HepG2 (cell line): ENCODE results near the gene SV2A. TPM values are rescaled to one million over a fixed set of nuclear protein-coding genes. Genes with fewer than 3 reads are reported as not detected.

Experiments used
- AKNA ChIP-seq: sonication (generic); formaldehyde crosslinking; IDR thresholded peaks from 2 replicates; pipeline ENCODE4 v1.4.0; 2020; ENCODE audit warnings: missing genetic modification reagents, borderline replicate concordance
- BCL6 ChIP-seq: IDR thresholded peaks from 2 replicates; pipeline ENCODE4 v1.6.1; 2016; ENCODE audit warnings: missing genetic modification reagents, missing compliant biosample characterization
- FOXK1 ChIP-seq: sonication (generic); formaldehyde crosslinking; IDR thresholded peaks from 2 replicates; pipeline ENCODE4 v1.4.0; 2020; ENCODE audit warnings: low read depth, missing genetic modification reagents, borderline replicate concordance
- HMGA1 ChIP-seq: sonication (generic); formaldehyde crosslinking; conservative IDR thresholded peaks from 2 replicates; pipeline ENCODE4 v1.4.0; 2020; ENCODE audit warnings: missing genetic modification reagents
- HNRNPH1 ChIP-seq: fragments of 200-400 bp; formaldehyde crosslinking; optimal IDR thresholded peaks from 2 replicates; pipeline ENCODE3; 2017; ENCODE audit warnings: mild to moderate bottlenecking, low read depth, low read length
- IKZF5 ChIP-seq: IDR thresholded peaks from 2 replicates; pipeline ENCODE4 v1.6.1; 2018; ENCODE audit warnings: missing genetic modification reagents, mild to moderate bottlenecking, missing compliant biosample characterization
- MED1 ChIP-seq: sonication (generic); formaldehyde crosslinking; IDR thresholded peaks from 2 replicates; pipeline ENCODE4 v1.4.0; 2020; ENCODE audit warnings: missing genetic modification reagents
- POLR2A ChIP-seq, 2 experiments: IDR thresholded peaks; 2 replicates each; pipeline ENCODE4 v1.6.1; 2011; ENCODE audit warnings: low read depth in 2 of 2, low read length in 2 of 2, mild to moderate bottlenecking in 1 of 2, moderate library complexity in 1 of 2; ENCODE audit not compliant: insufficient read depth in 1 of 2
- PTBP1 ChIP-seq: fragments of 200-400 bp; formaldehyde crosslinking; IDR thresholded peaks from 2 replicates; pipeline ENCODE4 v1.6.1; 2018; ENCODE audit warnings: low read length, low read depth; ENCODE audit not compliant: poor library complexity, severe bottlenecking
- TOPORS ChIP-seq: sonication (generic); formaldehyde crosslinking; IDR thresholded peaks from 2 replicates; pipeline ENCODE4 v1.8.0; 2023; ENCODE audit warnings: mild to moderate bottlenecking, missing genetic modification reagents
- ZBTB44 ChIP-seq: sonication (generic); formaldehyde crosslinking; IDR thresholded peaks from 2 replicates; pipeline ENCODE4 v1.4.0; 2020; ENCODE audit warnings: missing genetic modification reagents
- ZC3H4 ChIP-seq: sonication (generic); formaldehyde crosslinking; IDR thresholded peaks from 2 replicates; pipeline ENCODE4 v1.4.0; 2020; ENCODE audit warnings: missing genetic modification reagents, borderline replicate concordance
- ZFP62 ChIP-seq: sonication (generic); formaldehyde crosslinking; IDR thresholded peaks from 2 replicates; pipeline ENCODE4 v1.4.0; 2020; ENCODE audit warnings: missing genetic modification reagents
- ZNF225 ChIP-seq: sonication (generic); formaldehyde crosslinking; IDR thresholded peaks from 2 replicates; pipeline ENCODE4 v1.4.0; 2020; ENCODE audit warnings: mild to moderate bottlenecking, missing genetic modification reagents
- ZNF235 ChIP-seq: sonication (generic); formaldehyde crosslinking; IDR thresholded peaks from 2 replicates; pipeline ENCODE4 v1.8.1; 2023; ENCODE audit warnings: mild to moderate bottlenecking, missing genetic modification reagents, borderline replicate concordance
- ZNF33B ChIP-seq: sonication (generic); formaldehyde crosslinking; IDR thresholded peaks from 2 replicates; pipeline ENCODE4 v1.5.1; 2020; ENCODE audit warnings: mild to moderate bottlenecking, missing genetic modification reagents
- ZNF557 ChIP-seq: sonication (generic); formaldehyde crosslinking; IDR thresholded peaks from 2 replicates; pipeline ENCODE4 v1.4.0; 2020; ENCODE audit warnings: missing genetic modification reagents
- ZNF772 ChIP-seq: sonication (generic); formaldehyde crosslinking; IDR thresholded peaks from 2 replicates; pipeline ENCODE4 v1.5.0; 2020; ENCODE audit warnings: mild to moderate bottlenecking, missing genetic modification reagents
- ZNF780A ChIP-seq: sonication (generic); formaldehyde crosslinking; IDR thresholded peaks from 2 replicates; pipeline ENCODE4 v1.8.0; 2022; ENCODE audit warnings: mild to moderate bottlenecking, missing genetic modification reagents, moderate library complexity
- ZSCAN9 ChIP-seq: IDR thresholded peaks from 2 replicates; pipeline ENCODE4 v1.6.1; 2016; ENCODE audit warnings: borderline replicate concordance
- polyA plus RNA-seq, 8 experiments: library from polyadenylated mRNA; depleted of rRNA in 3 of 8; stranded (reverse) in 7 of 8; unstranded in 1 of 8; fragments of >200 nt; fragmentation: Illumina TruSeq in 4 of 8; extraction: Trizol in 4 of 8; gene quantifications; 2 replicates each; pipeline versions ENCODE4 v1.2.1 to v1.2.3, GENCODE V29; 2011 to 2016; ENCODE audit warnings: low read depth in 4 of 8, missing spikeins in 1 of 8, mixed read lengths in 1 of 8; ENCODE audit not compliant: insufficient read depth in 1 of 8
- total RNA-seq, 5 experiments: library from RNA; depleted of rRNA; stranded (reverse); fragments of >200 nt; fragmentation: Illumina TruSeq; extraction: Trizol; gene quantifications; 2 replicates each; pipeline ENCODE4 v1.2.3, GENCODE V29; 2016; ENCODE audit warnings: low read depth in 1 of 5
- TF ChIP-seq, protein P1 (sequence below), 2 experiments: fragments of 450-650 bp in 1 of 2; sonication (generic) in 1 of 2; formaldehyde crosslinking; IDR thresholded peaks; 2 replicates each; pipeline versions ENCODE4 v1.5.0 to v1.8.0; 2020 to 2022; ENCODE audit warnings: mild to moderate bottlenecking in 1 of 2, missing genetic modification reagents in 1 of 2

The SV2A gene
- total and polyA plus RNA-seq, 2 of the 13 experiments (the other 11 are each of a cell fraction or from before 2014, with no cell fraction given) = 0.84 to 1.9 TPM

DNA sequence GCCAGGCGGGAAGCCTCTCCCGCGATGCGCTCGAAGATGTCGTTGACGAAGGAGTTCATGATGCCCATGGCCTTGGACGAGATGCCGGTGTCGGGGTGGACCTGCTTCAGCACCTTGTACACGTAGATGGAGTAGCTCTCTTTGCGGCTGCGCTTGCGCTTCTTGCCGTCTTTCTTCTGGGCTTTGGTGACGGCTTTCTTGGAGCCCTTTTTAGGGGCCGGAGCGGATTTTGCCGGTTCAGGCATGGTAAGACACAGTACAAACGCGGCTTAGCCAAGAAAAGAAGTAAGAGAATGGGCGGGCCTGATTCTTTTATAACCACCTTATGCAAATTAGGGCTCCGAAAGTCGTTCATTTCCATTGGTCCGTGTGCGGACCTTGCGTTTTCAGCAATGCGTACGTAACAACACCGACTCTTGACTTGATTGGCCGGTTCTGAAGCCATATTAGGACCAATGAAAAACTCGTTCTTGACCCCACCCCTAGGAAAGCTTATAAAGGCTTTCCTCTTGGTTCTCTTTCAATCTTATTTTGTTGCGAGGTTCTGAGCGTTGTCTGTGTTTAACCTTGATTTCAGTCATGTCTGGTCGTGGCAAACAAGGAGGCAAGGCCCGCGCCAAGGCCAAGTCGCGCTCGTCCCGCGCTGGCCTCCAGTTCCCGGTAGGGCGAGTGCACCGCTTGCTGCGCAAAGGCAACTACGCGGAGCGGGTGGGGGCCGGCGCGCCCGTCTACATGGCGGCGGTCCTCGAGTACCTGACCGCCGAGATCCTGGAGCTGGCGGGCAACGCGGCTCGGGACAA, 31.0 kb downstream of the SV2A start (continued):
- TF ChIP-seq ZBTB44 (CRISPR knock-in tag) (0 out of 2 replicates have a peak, but pooled peaks have one; percentile 41), ZFP62 (0 out of 2 replicates have a peak, but pooled peaks have one; percentile 33), TOPORS (CRISPR knock-in tag) (peak; percentile 33; the same call in 1 of the 2 replicates), BCL6 (CRISPR knock-in tag) (0 out of 2 replicates have a peak, but pooled peaks have one; percentile 7), AKNA (0 out of 2 replicates have a peak, but pooled peaks have one; percentile 77), IKZF5 (no peak; the same call in 1 of the 2 replicates), ZNF557 (CRISPR knock-in tag) (0 out of 2 replicates have a peak, but pooled peaks have one; percentile 64), ZNF235 (CRISPR knock-in tag) (no peak), ZNF780A (CRISPR knock-in tag) (no peak), PTBP1 (no peak), ZNF33B (CRISPR knock-in tag) (no peak), FOXK1 (CRISPR knock-in tag) (peak; percentile 60; the same call in 1 of the 2 replicates), HMGA1 (CRISPR knock-in tag) (no peak), ZSCAN9 (CRISPR knock-in tag) (0 out of 2 replicates have a peak, but pooled peaks have one; percentile 77), MED1 (peak; percentile 84), HNRNPH1 (no peak), POLR2A (IDR thresholded peaks at IDR 0.05; ENCODE audit: insufficient read depth in 1 of 2, low read depth in 2 of 2, low read length in 2 of 2) (peak; percentile 81 to 95), ZNF225 (CRISPR knock-in tag) (no peak), ZNF772 (no peak; the same call in 1 of the 2 replicates), ZC3H4 (CRISPR knock-in tag) (peak; percentile 97)
- TF ChIP-seq, protein P1, sequence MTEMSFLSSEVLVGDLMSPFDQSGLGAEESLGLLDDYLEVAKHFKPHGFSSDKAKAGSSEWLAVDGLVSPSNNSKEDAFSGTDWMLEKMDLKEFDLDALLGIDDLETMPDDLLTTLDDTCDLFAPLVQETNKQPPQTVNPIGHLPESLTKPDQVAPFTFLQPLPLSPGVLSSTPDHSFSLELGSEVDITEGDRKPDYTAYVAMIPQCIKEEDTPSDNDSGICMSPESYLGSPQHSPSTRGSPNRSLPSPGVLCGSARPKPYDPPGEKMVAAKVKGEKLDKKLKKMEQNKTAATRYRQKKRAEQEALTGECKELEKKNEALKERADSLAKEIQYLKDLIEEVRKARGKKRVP (CRISPR knock-in tag; IDR thresholded peaks at IDR 0.05) = peak; percentile 53 to 54; a peak in 3 of 4 replicates
